Neural cell (in vitro differentiated cells): ENCODE measurements around the gene DGKI. TPM values are rescaled to one million over a fixed set of nuclear protein-coding genes. Genes with fewer than 3 reads are reported as not detected.

Experiments used
- H2AFZ ChIP-seq: fragments of 200-600, 300-800 bp; sonication (generic), shearing (Covaris generic); 2 replicates; pipeline ENCODE4 v1.6.0; 2014; ENCODE audit warnings: low read depth, mild to moderate bottlenecking, antibody characterized with exemption, low read length, moderate library complexity
- H3F3A ChIP-seq: fragments of 200-600 bp; shearing (Covaris generic); 2 replicates; pipeline ENCODE4 v1.6.1; 2016; ENCODE audit warnings: mild to moderate bottlenecking, moderate library complexity, mixed read lengths, antibody characterized with exemption, low read length; ENCODE audit not compliant: insufficient read depth, poor library complexity, severe bottlenecking
- H3K27ac ChIP-seq: fragments of 200-600, 300-800 bp; sonication (generic), shearing (Covaris generic); 2 replicates; pipeline ENCODE4 v1.5.1; 2014; ENCODE audit warnings: mild to moderate bottlenecking, low read length, moderate library complexity
- H3K27me3 ChIP-seq: fragments of 300-800, 200-600 bp; sonication (generic), shearing (Covaris generic); 2 replicates; pipeline ENCODE4 v1.6.0; 2014; ENCODE audit warnings: mild to moderate bottlenecking, low read depth, low read length, moderate library complexity; ENCODE audit not compliant: insufficient read depth
- H3K36me3 ChIP-seq: fragments of 300-800, 200-600 bp; sonication (generic), shearing (Covaris generic); 2 replicates; pipeline ENCODE4 v1.5.1; 2014; ENCODE audit warnings: mild to moderate bottlenecking, antibody characterized with exemption, low read length, moderate library complexity; ENCODE audit not compliant: insufficient read depth
- H3K4me2 ChIP-seq: fragments of 300-800, 200-600 bp; sonication (generic), shearing (Covaris generic); 2 replicates; pipeline ENCODE4 v1.6.0; 2014; ENCODE audit warnings: mild to moderate bottlenecking, low read length
- H3K4me3 ChIP-seq: fragments of 300-800, 200-600 bp; sonication (generic), shearing (Covaris generic); 2 replicates; pipeline ENCODE4 v1.5.1; 2014; ENCODE audit warnings: mild to moderate bottlenecking, low read length, moderate library complexity
- H3K79me2 ChIP-seq: fragments of 200-600 bp; shearing (Covaris generic); replicated peaks from 2 replicates; pipeline ENCODE4 v1.6.0; 2014; ENCODE audit warnings: mild to moderate bottlenecking, low read length, moderate library complexity; ENCODE audit not compliant: insufficient read depth
- H3K9ac ChIP-seq: fragments of 300-800, 200-600 bp; sonication (generic), shearing (Covaris generic); 2 replicates; pipeline ENCODE4 v1.6.1; 2016; ENCODE audit warnings: mild to moderate bottlenecking, low read length, mixed read lengths
- H3K9me2 ChIP-seq: fragments of 200-600 bp; shearing (Covaris generic); 2 replicates; pipeline ENCODE4 v1.6.1; 2016; ENCODE audit warnings: mild to moderate bottlenecking, low read length, mixed read lengths; ENCODE audit not compliant: insufficient read depth
- H3K9me3 ChIP-seq: fragments of 200-600, 300-800 bp; sonication (generic), shearing (Covaris generic); 2 replicates; pipeline ENCODE4 v1.6.1; 2016; ENCODE audit warnings: mild to moderate bottlenecking, mixed run types, low read length, moderate library complexity, mixed read lengths
- H4K20me1 ChIP-seq: fragments of 200-600 bp; shearing (Covaris generic); 2 replicates; pipeline ENCODE4 v1.6.1; 2016; ENCODE audit warnings: mild to moderate bottlenecking, mixed run types; ENCODE audit not compliant: insufficient read depth
- EP300 ChIP-seq: fragments of 450-650 bp; conservative IDR thresholded peaks from 2 replicates; pipeline ENCODE4 v1.6.1; 2014; ENCODE audit warnings: antibody characterized with exemption, mild to moderate bottlenecking, moderate library complexity; ENCODE audit not compliant: poor library complexity, severe bottlenecking
- EZH2 ChIP-seq: fragments of 200-600, 300-800 bp; shearing (Covaris generic), sonication (generic); IDR thresholded peaks from 2 replicates; pipeline ENCODE4 v1.6.1; 2014; ENCODE audit warnings: antibody characterized with exemption, low read length, borderline replicate concordance, mild to moderate bottlenecking; ENCODE audit not compliant: insufficient read depth, poor library complexity, severe bottlenecking
- MXI1 ChIP-seq: fragments of 450-650 bp; conservative IDR thresholded peaks from 2 replicates; pipeline ENCODE4 v1.6.1; 2014; ENCODE audit warnings: antibody characterized with exemption, mild to moderate bottlenecking; ENCODE audit not compliant: poor library complexity, severe bottlenecking
- POLR2AphosphoS5 ChIP-seq: IDR thresholded peaks from 2 replicates; pipeline ENCODE4 v1.6.1; 2012
- RAD21 ChIP-seq: fragments of 450-650 bp; conservative IDR thresholded peaks from 2 replicates; pipeline ENCODE4 v1.6.1; 2014; ENCODE audit warnings: antibody characterized with exemption, mild to moderate bottlenecking, moderate library complexity
- SMC3 ChIP-seq: fragments of 450-650 bp; conservative IDR thresholded peaks from 2 replicates; pipeline ENCODE4 v1.6.1; 2014; ENCODE audit warnings: antibody characterized with exemption, mild to moderate bottlenecking, moderate library complexity; ENCODE audit not compliant: poor library complexity
- TAF1 ChIP-seq: IDR thresholded peaks from 2 replicates; pipeline ENCODE4 v1.6.1; 2012; ENCODE audit warnings: low read depth
- polyA plus RNA-seq: library from polyadenylated mRNA; depleted of rRNA; stranded (reverse); fragments of >200 nt; gene quantifications from 2 replicates; pipeline ENCODE4 v1.2.3, GENCODE V29; 2014
- TF ChIP-seq, protein P1 (sequence below): fragments of 450-650 bp; IDR thresholded peaks from 2 replicates; pipeline ENCODE4 v1.5.1; 2014; ENCODE audit warnings: antibody characterized with exemption, mild to moderate bottlenecking, moderate library complexity; ENCODE audit not compliant: poor library complexity, severe bottlenecking
- TF ChIP-seq, protein P2 (sequence below): IDR thresholded peaks from 2 replicates; pipeline ENCODE4 v1.6.1; 2012; ENCODE audit warnings: borderline replicate concordance

The DGKI gene
- polyA plus RNA-seq, 1 donor from 2014 or later: 15.8 TPM

DNA sequence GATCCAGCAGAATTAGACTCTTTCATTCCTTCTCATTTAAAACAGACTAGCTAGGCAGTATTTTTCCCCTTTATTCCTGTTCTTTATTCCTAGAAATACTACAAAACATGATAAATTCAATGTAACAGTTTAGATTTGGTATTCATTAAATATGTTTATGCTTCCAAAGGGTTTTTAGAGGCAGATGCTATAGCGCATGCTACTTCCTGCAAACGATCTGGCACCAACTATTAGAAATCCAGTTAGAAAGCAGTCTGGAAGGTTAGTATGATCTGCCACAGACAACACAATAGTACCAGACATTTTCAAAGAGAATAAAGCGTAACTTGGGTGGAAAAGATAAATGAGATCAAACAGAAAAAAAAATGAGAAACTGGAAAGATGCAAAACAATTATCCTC lies 439.7 kb downstream of the DGKI start:
- no peak for TF ChIP-seq TAF1
- no peak for TF ChIP-seq MXI1
- TF ChIP-seq, protein P1, sequence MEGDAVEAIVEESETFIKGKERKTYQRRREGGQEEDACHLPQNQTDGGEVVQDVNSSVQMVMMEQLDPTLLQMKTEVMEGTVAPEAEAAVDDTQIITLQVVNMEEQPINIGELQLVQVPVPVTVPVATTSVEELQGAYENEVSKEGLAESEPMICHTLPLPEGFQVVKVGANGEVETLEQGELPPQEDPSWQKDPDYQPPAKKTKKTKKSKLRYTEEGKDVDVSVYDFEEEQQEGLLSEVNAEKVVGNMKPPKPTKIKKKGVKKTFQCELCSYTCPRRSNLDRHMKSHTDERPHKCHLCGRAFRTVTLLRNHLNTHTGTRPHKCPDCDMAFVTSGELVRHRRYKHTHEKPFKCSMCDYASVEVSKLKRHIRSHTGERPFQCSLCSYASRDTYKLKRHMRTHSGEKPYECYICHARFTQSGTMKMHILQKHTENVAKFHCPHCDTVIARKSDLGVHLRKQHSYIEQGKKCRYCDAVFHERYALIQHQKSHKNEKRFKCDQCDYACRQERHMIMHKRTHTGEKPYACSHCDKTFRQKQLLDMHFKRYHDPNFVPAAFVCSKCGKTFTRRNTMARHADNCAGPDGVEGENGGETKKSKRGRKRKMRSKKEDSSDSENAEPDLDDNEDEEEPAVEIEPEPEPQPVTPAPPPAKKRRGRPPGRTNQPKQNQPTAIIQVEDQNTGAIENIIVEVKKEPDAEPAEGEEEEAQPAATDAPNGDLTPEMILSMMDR: no peak
- no peak for TF ChIP-seq EZH2
- TF ChIP-seq EP300: no peak
- no peak for TF ChIP-seq SMC3
- TF ChIP-seq RAD21: no peak
- TF ChIP-seq, protein P2, sequence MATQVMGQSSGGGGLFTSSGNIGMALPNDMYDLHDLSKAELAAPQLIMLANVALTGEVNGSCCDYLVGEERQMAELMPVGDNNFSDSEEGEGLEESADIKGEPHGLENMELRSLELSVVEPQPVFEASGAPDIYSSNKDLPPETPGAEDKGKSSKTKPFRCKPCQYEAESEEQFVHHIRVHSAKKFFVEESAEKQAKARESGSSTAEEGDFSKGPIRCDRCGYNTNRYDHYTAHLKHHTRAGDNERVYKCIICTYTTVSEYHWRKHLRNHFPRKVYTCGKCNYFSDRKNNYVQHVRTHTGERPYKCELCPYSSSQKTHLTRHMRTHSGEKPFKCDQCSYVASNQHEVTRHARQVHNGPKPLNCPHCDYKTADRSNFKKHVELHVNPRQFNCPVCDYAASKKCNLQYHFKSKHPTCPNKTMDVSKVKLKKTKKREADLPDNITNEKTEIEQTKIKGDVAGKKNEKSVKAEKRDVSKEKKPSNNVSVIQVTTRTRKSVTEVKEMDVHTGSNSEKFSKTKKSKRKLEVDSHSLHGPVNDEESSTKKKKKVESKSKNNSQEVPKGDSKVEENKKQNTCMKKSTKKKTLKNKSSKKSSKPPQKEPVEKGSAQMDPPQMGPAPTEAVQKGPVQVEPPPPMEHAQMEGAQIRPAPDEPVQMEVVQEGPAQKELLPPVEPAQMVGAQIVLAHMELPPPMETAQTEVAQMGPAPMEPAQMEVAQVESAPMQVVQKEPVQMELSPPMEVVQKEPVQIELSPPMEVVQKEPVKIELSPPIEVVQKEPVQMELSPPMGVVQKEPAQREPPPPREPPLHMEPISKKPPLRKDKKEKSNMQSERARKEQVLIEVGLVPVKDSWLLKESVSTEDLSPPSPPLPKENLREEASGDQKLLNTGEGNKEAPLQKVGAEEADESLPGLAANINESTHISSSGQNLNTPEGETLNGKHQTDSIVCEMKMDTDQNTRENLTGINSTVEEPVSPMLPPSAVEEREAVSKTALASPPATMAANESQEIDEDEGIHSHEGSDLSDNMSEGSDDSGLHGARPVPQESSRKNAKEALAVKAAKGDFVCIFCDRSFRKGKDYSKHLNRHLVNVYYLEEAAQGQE: no peak
- TF ChIP-seq POLR2AphosphoS5: no peak
- H3K4me3 ChIP-seq: no peak overlapping the region

DNA sequence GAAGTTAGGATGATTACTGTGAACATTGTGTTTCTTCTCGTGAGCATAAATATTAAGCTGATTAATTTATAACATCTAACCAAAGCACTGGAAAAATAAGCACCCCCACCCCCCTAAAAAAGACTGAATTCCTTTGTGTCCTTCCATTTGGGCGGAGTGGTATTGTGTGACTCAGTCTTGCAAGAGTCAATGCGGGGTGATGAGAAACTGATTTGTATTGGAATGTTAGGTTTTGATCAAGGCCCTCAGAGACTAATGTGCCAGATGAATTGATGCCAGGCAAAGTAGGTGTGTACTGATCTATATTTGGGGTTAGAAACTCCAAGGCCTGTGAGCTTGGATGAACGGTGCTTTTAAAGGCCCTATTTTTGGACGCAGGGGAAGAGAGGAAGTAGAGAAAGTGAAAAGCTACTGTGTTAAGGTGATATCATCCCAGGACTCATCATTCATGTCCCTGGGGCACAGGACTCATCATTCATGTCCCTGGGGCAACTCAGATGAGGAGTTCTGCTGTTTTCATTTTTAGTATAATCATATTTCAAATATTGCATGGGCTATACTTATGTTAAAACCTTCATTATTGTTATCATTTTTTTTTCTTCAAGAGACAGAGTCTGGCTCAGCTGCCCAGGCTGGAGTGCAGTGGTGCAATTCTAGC lies 442.0 kb downstream of the DGKI start:
- H3F3A ChIP-seq: no peaks in the 10 kb centered on the region
- no peaks in the 10 kb centered on the region for H3K9me2 ChIP-seq
- no peak overlapping the region for H2AFZ ChIP-seq
- H3K9me3 ChIP-seq: no peaks in the 10 kb centered on the region
- TF ChIP-seq, protein P1: no peak
- TF ChIP-seq POLR2AphosphoS5: no peak
- no peak for TF ChIP-seq TAF1
- no peak for TF ChIP-seq SMC3
- TF ChIP-seq EP300: no peak
- TF ChIP-seq RAD21: no peak
- no peak for TF ChIP-seq MXI1
- H3K9ac ChIP-seq: no peak overlapping the region
- H3K79me2 ChIP-seq: no peaks in the 10 kb centered on the region
- H3K27me3 ChIP-seq: no peaks in the 10 kb centered on the region
- H3K4me3 ChIP-seq: no peak overlapping the region
- H3K4me2 ChIP-seq: no peak overlapping the region
- H3K27ac ChIP-seq: no peak overlapping the region
- H3K36me3 ChIP-seq: no peaks in the 10 kb centered on the region
- H4K20me1 ChIP-seq: no peaks in the 10 kb centered on the region

More for the DNA sequence above, 439.7 kb downstream of the DGKI start:
- Histone ChIP-seq H2AFZ (no peak overlapping the region), H3K9me2 (no peaks in the 10 kb centered on the region), H4K20me1 (no peaks in the 10 kb centered on the region), H3K27me3 (no peaks in the 10 kb centered on the region), H3K36me3 (no peaks in the 10 kb centered on the region), H3K9me3 (no peaks in the 10 kb centered on the region), H3F3A (no peaks in the 10 kb centered on the region), H3K4me2 (no peak overlapping the region), H3K9ac (no peak overlapping the region), H3K79me2 (no peaks in the 10 kb centered on the region), H3K27ac (no peak overlapping the region)
